ENCODE measurements around the gene ZNF595. TPM values are rescaled to one million over a fixed set of nuclear protein-coding genes. Genes with fewer than 3 reads are reported as not detected.
"Not testable (repeated sequence)": the region's sequence is repeated elsewhere in the genome, so short reads cannot be mapped to it uniquely, and the experiment has no call there.

Gene ZNF595
- total RNA-seq, 1 donor from 2014 or later, result 6.8 TPM

GRCh38 chr4:113732-114131, 60.6 kb downstream of the ZNF595 start:
- DNase-seq (ENCODE audit: low read depth), result no peak
- Histone ChIP-seq H3K27me3 (ENCODE audit: control insufficient read depth, insufficient read depth, low read length) (no peaks in the 10 kb centered on the region), H3K4me3 (ENCODE audit: low read depth, low read length) (no peak overlapping the region), H3K36me3 (ENCODE audit: control insufficient read depth, insufficient read depth, low read length) (no peaks in the 10 kb centered on the region)
- FAIRE-seq, result no peak
- no peak for TF ChIP-seq CTCF (IDR thresholded peaks at IDR 0.05; ENCODE audit: insufficient read depth, low read length, severe bottlenecking)

- DNase-seq (ENCODE audit: low read depth) (peak; percentile 47), FAIRE-seq (no peak)
- no peak for TF ChIP-seq CTCF (IDR thresholded peaks at IDR 0.05; ENCODE audit: insufficient read depth, low read length, severe bottlenecking)
- H3K4me3 ChIP-seq (ENCODE audit: low read depth, low read length), result no peak overlapping the region
- H3K27me3 ChIP-seq (ENCODE audit: control insufficient read depth, insufficient read depth, low read length), result no peaks in the 10 kb centered on the region
- no peaks in the 10 kb centered on the region for H3K36me3 ChIP-seq (ENCODE audit: control insufficient read depth, insufficient read depth, low read length)
Measured at GRCh38 chr4:114149-114548, 61.0 kb downstream of the ZNF595 start.

- DNase-seq (ENCODE audit: low read depth), result no peak
- Histone ChIP-seq H3K4me3 (ENCODE audit: low read depth, low read length) (no peak overlapping the region), H3K27me3 (ENCODE audit: control insufficient read depth, insufficient read depth, low read length) (no peaks in the 10 kb centered on the region), H3K36me3 (ENCODE audit: control insufficient read depth, insufficient read depth, low read length) (no peaks in the 10 kb centered on the region)
- no peak for TF ChIP-seq CTCF (IDR thresholded peaks at IDR 0.05; ENCODE audit: insufficient read depth, low read length, severe bottlenecking)
- FAIRE-seq, result no peak
Measured at GRCh38 chr4:116499-116898, 63.4 kb downstream of the ZNF595 start.

GRCh38 chr4:120616-121015, 67.5 kb downstream of the ZNF595 start:
- Histone ChIP-seq H3K27me3 (ENCODE audit: control insufficient read depth, insufficient read depth, low read length) (no peaks in the 10 kb centered on the region), H3K4me3 (ENCODE audit: low read depth, low read length) (no peak overlapping the region), H3K36me3 (ENCODE audit: control insufficient read depth, insufficient read depth, low read length) (no peaks in the 10 kb centered on the region)
- no peak for TF ChIP-seq CTCF (IDR thresholded peaks at IDR 0.05; ENCODE audit: insufficient read depth, low read length, severe bottlenecking)
- FAIRE-seq (no peak), DNase-seq (ENCODE audit: low read depth) (no peak)

GRCh38 chr4:121408-122084, 68.4 kb downstream of the ZNF595 start:
- no peak for FAIRE-seq
- DNase-seq (ENCODE audit: low read depth), result no peak
- TF ChIP-seq CTCF (IDR thresholded peaks at IDR 0.05; ENCODE audit: insufficient read depth, low read length, severe bottlenecking), result no peak
- no peak overlapping the region for H3K4me3 ChIP-seq (ENCODE audit: low read depth, low read length)
- H3K36me3 ChIP-seq (ENCODE audit: control insufficient read depth, insufficient read depth, low read length), result no peaks in the 10 kb centered on the region
- no peaks in the 10 kb centered on the region for H3K27me3 ChIP-seq (ENCODE audit: control insufficient read depth, insufficient read depth, low read length)

GRCh38 chr4:123922-124274, 70.8 kb downstream of the ZNF595 start:
- H3K27me3 ChIP-seq (ENCODE audit: control insufficient read depth, insufficient read depth, low read length); DNase-seq (ENCODE audit: low read depth); H3K36me3 ChIP-seq (ENCODE audit: control insufficient read depth, insufficient read depth, low read length); FAIRE-seq: not testable (repeated sequence)
- H3K4me3 ChIP-seq (ENCODE audit: low read depth, low read length), result peak overlapping the region; percentile 66
